SK-N-SH treated with all-trans-retinoic acid at 6 μM for 48 hours (cell line): Measurements from ENCODE around the gene FER1L5.
"Not testable (repeated sequence)": the region's sequence is repeated elsewhere in the genome, so short reads cannot be mapped to it uniquely, and the experiment has no call there.

Source experiments
- ATAC-seq: fragments of 200-7000 bp; cut with Tn5 transposase; 3 replicates; pipeline ENCODE4 v1.9.1; 2020; ENCODE audit warnings: mild to moderate bottlenecking, moderate library complexity
- CREB5 ChIP-seq: fragments of 250-450 bp; sonication (Bioruptor Pico); IDR thresholded peaks from 2 replicates; pipeline ENCODE4 v1.5.1; 2020; ENCODE audit warnings: low read depth, mild to moderate bottlenecking, moderate library complexity
- CSDC2 ChIP-seq: fragments of 250-450 bp; sonication (Bioruptor Pico); IDR thresholded peaks from 2 replicates; pipeline ENCODE4 v1.5.0; 2020; ENCODE audit warnings: mild to moderate bottlenecking, moderate library complexity
- ESRRG ChIP-seq: fragments of 250-450 bp; sonication (Bioruptor Pico); IDR thresholded peaks from 2 replicates; pipeline ENCODE4 v1.6.1; 2021; ENCODE audit warnings: mild to moderate bottlenecking
- GLIS3 ChIP-seq: fragments of 250-450 bp; sonication (Bioruptor Pico); IDR thresholded peaks from 2 replicates; pipeline ENCODE4 v1.5.0; 2020; ENCODE audit warnings: mild to moderate bottlenecking, moderate library complexity
- ISL1 ChIP-seq: fragments of 250-450 bp; sonication (Bioruptor Pico); IDR thresholded peaks from 2 replicates; pipeline ENCODE4 v2.1.2; 2022; ENCODE audit warnings: mild to moderate bottlenecking, moderate library complexity
- OSR1 ChIP-seq: fragments of 250-450 bp; sonication (Bioruptor Pico); IDR thresholded peaks from 2 replicates; pipeline ENCODE4 v1.8.0; 2022; ENCODE audit warnings: moderate library complexity, mild to moderate bottlenecking, inconsistent platforms
- PATZ1 ChIP-seq: fragments of 250-450 bp; sonication (Bioruptor Pico); IDR thresholded peaks from 2 replicates; pipeline ENCODE4 v1.8.0; 2020; ENCODE audit warnings: mild to moderate bottlenecking, moderate library complexity, borderline replicate concordance
- POU6F1 ChIP-seq: fragments of 250-450 bp; sonication (Bioruptor Pico); IDR thresholded peaks from 2 replicates; pipeline ENCODE4 v1.8.0; 2021; ENCODE audit warnings: low read depth, mild to moderate bottlenecking, moderate library complexity, borderline replicate concordance
- PPARA ChIP-seq: fragments of 250-450 bp; sonication (Bioruptor Pico); IDR thresholded peaks from 2 replicates; pipeline ENCODE4 v1.5.0; 2020; ENCODE audit warnings: mild to moderate bottlenecking, borderline replicate concordance
- RARB ChIP-seq: fragments of 250-450 bp; sonication (Bioruptor Pico); IDR thresholded peaks from 2 replicates; pipeline ENCODE4 v1.8.0; 2021; ENCODE audit warnings: mild to moderate bottlenecking, moderate library complexity
- SNAI2 ChIP-seq: fragments of 250-450 bp; sonication (Bioruptor Pico); IDR thresholded peaks from 2 replicates; pipeline ENCODE4 v1.5.0; 2020; ENCODE audit warnings: mild to moderate bottlenecking, moderate library complexity
- TCF4 ChIP-seq: fragments of 250-450 bp; sonication (Bioruptor Pico); IDR thresholded peaks from 2 replicates; pipeline ENCODE4 v1.8.0; 2021; ENCODE audit warnings: mild to moderate bottlenecking, moderate library complexity, borderline replicate concordance
- TOX ChIP-seq: fragments of 250-450 bp; sonication (Bioruptor Pico); IDR thresholded peaks from 2 replicates; pipeline ENCODE4 v1.8.0; 2021; ENCODE audit warnings: mild to moderate bottlenecking, moderate library complexity, borderline replicate concordance
- TSHZ2 ChIP-seq: fragments of 250-450 bp; sonication (Bioruptor Pico); IDR thresholded peaks from 2 replicates; pipeline ENCODE4 v1.5.0; 2020; ENCODE audit warnings: mild to moderate bottlenecking, moderate library complexity
- ZC3H10 ChIP-seq: fragments of 250-450 bp; sonication (Bioruptor Pico); IDR thresholded peaks from 2 replicates; pipeline ENCODE4 v1.5.1; 2021; ENCODE audit warnings: mild to moderate bottlenecking, moderate library complexity
- ZFP3 ChIP-seq: fragments of 250-450 bp; sonication (Bioruptor Pico); IDR thresholded peaks from 2 replicates; pipeline ENCODE4 v1.5.0; 2020; ENCODE audit warnings: mild to moderate bottlenecking, moderate library complexity
- ZFP30 ChIP-seq: fragments of 450-650 bp; formaldehyde crosslinking; IDR thresholded peaks from 2 replicates; pipeline ENCODE4 v1.5.0; 2022; ENCODE audit warnings: mild to moderate bottlenecking, moderate library complexity
- ZNF70 ChIP-seq: fragments of 450-650 bp; formaldehyde crosslinking; IDR thresholded peaks from 2 replicates; pipeline ENCODE4 v1.5.0; 2020; ENCODE audit warnings: mild to moderate bottlenecking, moderate library complexity
- ZNF8 ChIP-seq: fragments of 450-650 bp; formaldehyde crosslinking; IDR thresholded peaks from 2 replicates; pipeline ENCODE4 v1.5.0; 2020; ENCODE audit warnings: mild to moderate bottlenecking, moderate library complexity

The FER1L5 gene

GRCh38 chr2:96648306-96648930 is 5.9 kb downstream of the FER1L5 start:
- no peak for ATAC-seq
- TF ChIP-seq ISL1 (CRISPR knock-in tag) = no peak
- no peak for TF ChIP-seq ESRRG (CRISPR knock-in tag)
- no peak for TF ChIP-seq ZFP3 (CRISPR knock-in tag)
- TF ChIP-seq POU6F1 (CRISPR knock-in tag) = no peak
- no peak for TF ChIP-seq TOX
- no peak for TF ChIP-seq GLIS3
- no peak for TF ChIP-seq OSR1 (CRISPR knock-in tag)
- no peak for TF ChIP-seq PPARA (CRISPR knock-in tag)
- no peak for TF ChIP-seq PATZ1 (CRISPR knock-in tag)
- TF ChIP-seq CREB5 (CRISPR knock-in tag) = no peak

- TF ChIP-seq CSDC2 (CRISPR knock-in tag) (no peak), ZFP3 (CRISPR knock-in tag) (no peak), PATZ1 (CRISPR knock-in tag) (no peak), TCF4 (CRISPR knock-in tag) (no peak), TSHZ2 (CRISPR knock-in tag) (no peak), SNAI2 (CRISPR knock-in tag) (no peak), PPARA (CRISPR knock-in tag) (no peak), ISL1 (CRISPR knock-in tag) (no peak), ZNF8 (no peak)
- TF ChIP-seq, all 23 proteins: peak for 0
- no peak for ATAC-seq
Measured at GRCh38 chr2:96649342-96649741, 6.8 kb downstream of the FER1L5 start.

GRCh38 chr2:96651793-96652192 is 9.2 kb downstream of the FER1L5 start:
- TF ChIP-seq RARB (CRISPR knock-in tag) = no peak
- TF ChIP-seq ESRRG (CRISPR knock-in tag) = no peak
- TF ChIP-seq PATZ1 (CRISPR knock-in tag) = no peak
- no peak for TF ChIP-seq CSDC2 (CRISPR knock-in tag)
- TF ChIP-seq ZNF70 (CRISPR knock-in tag) = no peak
- no peak for TF ChIP-seq CREB5 (CRISPR knock-in tag)
- no peak for TF ChIP-seq ZC3H10 (CRISPR knock-in tag)
- TF ChIP-seq ZNF8 = no peak
- no peak for TF ChIP-seq TOX
- TF ChIP-seq ZFP30 (CRISPR knock-in tag) = no peak
- no peak for TF ChIP-seq GLIS3
- TF ChIP-seq, all 23 proteins: peak for 0
- no peak for ATAC-seq

- ATAC-seq = not testable (repeated sequence)
Measured at GRCh38 chr2:96654791-96655190, 12.2 kb downstream of the FER1L5 start.
